HG03097 (cell line): ENCODE results near the gene ZHX3.
A peak's percentile ranks its signal among the peaks of the same experiment; 100 is the strongest.
"Not testable (repeated sequence)": the region's sequence is repeated elsewhere in the genome, so short reads cannot be mapped to it uniquely, and the experiment has no call there.

ENCODE experiments used
- ATAC-seq: cut with Tn5 transposase; IDR thresholded peaks from one replicate; pipeline ENCODE4 v1.9.1; 2021; ENCODE audit not compliant: unreplicated experiment, low FRiP score

The ZHX3 gene

GRCh38 chr20:41139227-41140093 lies 178.1 kb downstream of the ZHX3 start:
- no peak for ATAC-seq

GRCh38 chr20:41138475-41139226 lies 178.9 kb downstream of the ZHX3 start:
- ATAC-seq, result no peak

GRCh38 chr20:41137614-41138474 lies 179.7 kb downstream of the ZHX3 start:
- peak; percentile 22 for ATAC-seq

DNA sequence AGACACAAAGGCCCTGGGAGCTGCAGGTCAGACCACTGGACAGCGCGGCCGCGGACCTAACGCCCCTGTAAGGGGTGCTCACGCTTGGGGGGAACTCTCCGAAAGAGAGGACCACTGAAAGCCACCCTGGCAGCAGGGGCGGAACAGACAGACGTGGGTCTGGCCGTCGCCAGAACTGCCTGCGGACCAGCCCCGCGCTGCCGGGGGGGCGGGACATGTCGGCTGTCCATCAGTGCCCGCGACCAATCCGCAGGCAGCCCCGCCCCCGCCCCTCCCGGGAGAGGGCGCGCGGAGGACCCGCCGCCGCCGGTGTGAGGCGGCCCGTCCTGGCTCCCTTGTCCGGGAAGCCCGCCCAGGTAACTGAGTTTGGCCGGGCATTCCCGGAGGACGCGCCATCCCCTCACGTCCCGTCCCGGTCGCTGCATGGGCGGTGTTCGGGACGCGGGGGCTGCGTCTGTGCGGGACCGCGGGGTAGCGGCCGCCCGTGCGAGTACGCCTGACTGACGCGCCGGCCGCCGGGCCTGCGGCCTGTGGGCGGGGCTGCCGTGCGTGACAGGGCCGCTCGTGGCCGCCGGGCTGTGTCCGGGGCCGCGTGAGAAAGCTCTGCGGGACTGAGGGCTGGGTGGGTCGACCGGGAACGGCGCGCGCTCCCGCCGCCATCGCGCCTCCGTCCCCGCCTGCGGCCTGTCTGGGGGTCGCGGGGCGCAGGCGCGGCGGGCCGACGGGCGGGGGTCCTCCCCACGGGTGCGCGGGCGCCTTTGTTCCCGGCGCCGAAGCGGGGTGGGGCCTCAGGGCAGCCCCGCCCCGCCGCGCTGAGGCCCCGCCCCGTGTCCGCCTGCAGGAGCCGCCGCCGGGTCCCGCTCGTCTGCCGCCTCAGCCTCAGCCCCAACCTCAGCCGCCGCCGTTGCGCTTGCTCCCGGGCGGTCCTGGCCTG lies 180.6 kb downstream of the ZHX3 start, which contains the start of gene PLCG1:
Gene PLCG1 (plus strand): TSS at position 864 of the 934 bp plus-strand sequence. CDS start 99 bp downstream, outside the sequence.
- peak; percentile 44 for ATAC-seq

DNA sequence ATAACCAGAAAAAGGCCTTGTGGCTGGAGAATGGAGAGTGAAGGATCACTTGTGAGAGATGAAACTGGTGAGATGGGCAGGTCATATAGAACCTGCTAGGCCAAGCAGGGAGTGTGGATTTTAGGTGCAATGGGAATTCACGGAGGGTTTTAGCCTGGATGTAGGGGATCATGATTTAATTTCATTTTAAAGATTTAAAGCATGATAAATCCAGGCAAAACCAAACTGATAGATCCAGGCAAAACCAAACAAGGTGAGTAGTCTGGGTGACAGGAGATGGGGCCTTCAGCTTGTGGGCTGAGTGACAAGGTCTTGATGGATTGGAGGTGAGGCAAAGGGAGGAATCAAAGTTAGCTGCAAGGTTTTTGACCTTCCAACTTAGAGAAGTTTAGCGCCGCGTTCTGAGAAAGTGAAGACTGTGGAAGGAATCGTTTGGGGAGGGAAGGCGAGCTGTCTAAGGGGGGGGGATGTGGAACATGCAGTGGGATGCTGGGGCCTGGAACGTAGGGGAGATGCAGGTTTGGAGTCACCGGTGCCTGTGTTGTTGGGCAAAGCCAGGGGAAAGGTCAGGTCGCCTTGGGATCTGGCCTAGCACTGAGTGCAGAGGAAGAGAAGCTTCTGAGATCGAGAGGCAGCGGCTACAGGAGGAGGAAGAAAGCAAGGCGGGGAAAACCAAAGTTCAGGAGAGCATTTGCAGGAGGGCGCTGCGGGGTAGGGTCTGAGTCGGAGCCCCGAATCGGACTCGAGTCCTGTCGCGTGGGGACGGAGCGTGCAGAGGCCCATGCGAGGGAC lies 181.4 kb downstream of the ZHX3 start:
- ATAC-seq, result no peak

DNA sequence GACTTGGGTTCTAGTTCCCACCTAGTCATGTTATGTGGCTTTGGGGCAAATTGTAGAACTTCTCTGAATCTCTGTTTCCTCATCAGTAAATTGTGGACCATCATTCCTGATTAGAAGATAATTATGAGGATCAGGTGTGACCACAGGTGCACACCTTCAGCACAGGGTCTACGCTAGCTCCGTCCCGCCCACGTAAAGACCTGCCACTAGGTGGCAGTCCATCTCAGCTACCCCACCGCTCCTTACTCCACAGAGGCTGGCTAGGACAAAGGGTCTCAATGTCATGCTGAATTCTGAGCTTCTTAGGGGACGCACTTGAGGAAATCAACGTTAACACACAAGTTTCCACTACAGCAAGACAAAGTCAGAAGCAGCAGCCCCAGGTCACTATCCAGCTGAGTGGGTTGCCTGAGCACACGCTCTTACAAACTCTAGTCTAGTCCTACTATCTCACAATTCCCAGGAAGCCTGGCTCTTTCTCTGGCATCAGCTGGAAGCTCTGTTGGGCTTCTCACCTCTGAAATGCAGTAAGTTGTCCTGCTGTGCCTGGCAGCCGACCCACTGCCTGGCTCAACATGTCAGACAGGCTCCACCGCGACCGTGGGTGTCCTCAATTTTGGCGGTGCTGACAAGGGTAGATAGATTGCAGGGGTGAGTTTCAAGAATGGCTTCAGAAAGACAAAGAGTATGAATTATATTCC lies 182.2 kb downstream of the ZHX3 start:
- no peak for ATAC-seq

DNA sequence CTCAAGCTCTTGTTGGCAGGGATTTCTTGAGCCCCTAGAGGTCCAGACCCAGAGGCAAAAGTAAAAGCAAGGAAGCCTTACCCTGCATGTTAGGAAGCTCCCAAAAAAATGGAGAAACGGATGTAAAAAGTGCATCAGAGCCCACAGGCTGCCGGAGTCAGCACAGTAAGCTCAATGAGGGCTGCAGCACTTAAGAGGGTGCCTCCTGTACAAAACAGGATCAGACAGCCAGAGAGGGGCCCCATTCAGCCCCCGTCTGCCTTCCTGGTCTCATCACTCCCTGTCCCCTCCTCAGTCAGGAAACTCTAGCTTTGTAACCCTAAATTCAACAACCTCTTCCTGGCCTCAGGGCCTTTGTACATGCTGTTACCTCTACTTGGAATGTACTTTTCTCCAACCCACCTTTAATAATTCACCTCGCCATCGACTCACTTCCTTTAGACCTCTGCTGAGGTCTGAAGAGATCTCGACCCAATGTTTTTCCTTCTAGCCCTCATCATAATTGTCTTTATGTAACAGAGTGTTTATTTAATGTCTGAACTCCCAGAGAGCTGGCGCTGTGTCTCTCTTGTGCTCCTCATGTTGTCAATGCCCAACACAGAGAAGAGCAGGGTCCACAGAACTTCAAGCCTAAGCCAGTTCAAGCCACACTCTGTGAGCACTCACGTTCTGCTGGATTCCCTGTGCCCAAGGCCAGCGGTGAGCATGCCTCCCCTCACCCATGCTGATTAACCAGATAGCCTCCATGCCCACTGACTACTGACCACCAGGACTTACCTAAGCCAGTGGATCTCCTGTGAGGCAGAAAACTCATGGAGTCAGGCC lies 183.0 kb downstream of the ZHX3 start:
- ATAC-seq, result no peak

DNA sequence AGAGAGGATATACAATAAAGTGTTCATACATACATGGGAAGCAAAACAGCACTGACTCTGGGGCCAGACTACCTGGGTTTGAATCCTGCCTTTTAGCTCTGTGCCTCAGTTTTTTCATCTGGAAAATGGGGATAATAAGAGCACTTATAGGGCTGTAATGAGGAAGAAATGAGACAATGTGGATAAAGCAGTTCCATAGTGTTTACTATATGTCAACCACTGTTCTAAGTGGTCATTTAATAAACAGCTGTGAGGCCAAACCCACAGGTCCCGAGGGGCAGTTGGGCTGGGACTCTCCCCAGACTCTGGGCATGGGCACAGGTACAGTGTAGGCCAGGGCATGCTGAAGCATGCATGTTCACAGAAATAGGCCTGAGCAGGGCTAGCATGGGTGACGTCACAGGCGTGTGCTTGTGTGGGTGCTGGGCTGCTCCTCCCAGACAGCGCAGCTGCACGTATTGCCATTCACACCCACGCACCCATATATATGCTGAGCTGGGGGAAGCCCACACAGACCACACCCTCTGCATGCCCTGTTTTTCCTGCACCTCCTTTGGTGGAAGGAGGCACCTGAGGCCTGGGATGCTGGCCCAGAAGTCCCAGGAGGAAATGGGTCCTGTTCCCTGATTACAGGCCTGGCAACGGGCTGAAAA lies 183.7 kb downstream of the ZHX3 start:
- ATAC-seq, result no peak

GRCh38 chr20:41132388-41132775 lies 185.1 kb downstream of the ZHX3 start:
- not testable (repeated sequence) for ATAC-seq

GRCh38 chr20:41131594-41132387 lies 185.7 kb downstream of the ZHX3 start:
- ATAC-seq, result no peak
